ENCODE results near the gene MOXD1.
"Not testable (repeated sequence)": the region's sequence is repeated elsewhere in the genome, so short reads cannot be mapped to it uniquely, and the experiment has no call there.

The MOXD1 gene

GRCh38 chr6:132279592-132280139 is 121.6 kb downstream of the MOXD1 start:
- DNase-seq = peak; percentile 67 to 76

GRCh38 chr6:132275066-132275970 is 126.0 kb downstream of the MOXD1 start:
- no peak for DNase-seq

GRCh38 chr6:132272776-132273175 is 128.5 kb downstream of the MOXD1 start:
- no peak for DNase-seq

- DNase-seq = no peak
Measured at GRCh38 chr6:132270726-132271402, 130.4 kb downstream of the MOXD1 start.

GRCh38 chr6:132268666-132269065 is 132.6 kb downstream of the MOXD1 start:
- not testable (repeated sequence) for DNase-seq

GRCh38 chr6:132268209-132268608 is 133.1 kb downstream of the MOXD1 start:
- DNase-seq = no peak

- no peak for DNase-seq
Measured at GRCh38 chr6:132265451-132266097, 135.7 kb downstream of the MOXD1 start.

- no peak for DNase-seq
Measured at GRCh38 chr6:132264021-132264500, 137.2 kb downstream of the MOXD1 start.

GRCh38 chr6:132261354-132261753 is 139.9 kb downstream of the MOXD1 start:
- no peak for DNase-seq

- no peak for DNase-seq
Measured at GRCh38 chr6:132259070-132259469, 142.2 kb downstream of the MOXD1 start.

GRCh38 chr6:132257561-132257960 is 143.7 kb downstream of the MOXD1 start:
- DNase-seq = no peak

GRCh38 chr6:132256457-132256856 is 144.8 kb downstream of the MOXD1 start:
- no peak for DNase-seq

GRCh38 chr6:132253906-132254305 is 147.4 kb downstream of the MOXD1 start:
- DNase-seq = no peak

- no peak for DNase-seq
Measured at GRCh38 chr6:132253211-132253610, 148.1 kb downstream of the MOXD1 start.

GRCh38 chr6:132252113-132252512 is 149.2 kb downstream of the MOXD1 start:
- no peak for DNase-seq

- DNase-seq = no peak
Measured at GRCh38 chr6:132251711-132252110, 149.6 kb downstream of the MOXD1 start.

GRCh38 chr6:132247381-132248159 is 153.7 kb downstream of the MOXD1 start:
- DNase-seq = no peak

GRCh38 chr6:132246632-132247270 is 154.5 kb downstream of the MOXD1 start:
- DNase-seq = no peak

- no peak for DNase-seq
Measured at GRCh38 chr6:132246120-132246617, 155.1 kb downstream of the MOXD1 start.

All from CD4-positive, alpha-beta T cell treated with Interferon alpha-2 for 1 hour (primary cell).